ENCODE measurements around the gene COX6B1.
A peak's percentile ranks its signal among the peaks of the same experiment; 100 is the strongest.
"Not testable (repeated sequence)": the region's sequence is repeated elsewhere in the genome, so short reads cannot be mapped to it uniquely, and the experiment has no call there.

Gene COX6B1

GRCh38 chr19:35636651-35637050 lies 11.5 kb upstream of the COX6B1 start:
- no peak for DNase-seq

GRCh38 chr19:35637165-35637564 lies 11.0 kb upstream of the COX6B1 start:
- no peak for DNase-seq

- DNase-seq: no peak
Measured at GRCh38 chr19:35639321-35639639, 8.8 kb upstream of the COX6B1 start.

GRCh38 chr19:35639863-35640262 lies 8.3 kb upstream of the COX6B1 start:
- DNase-seq: no peak

- peak; percentile 59 to 60 for DNase-seq
Measured at GRCh38 chr19:35641515-35642151, 6.5 kb upstream of the COX6B1 start, which contains the start of gene ETV2. Gene ETV2 (plus strand): TSS chr19:35641745. CDS start chr19:35642461, 716 bp downstream.

GRCh38 chr19:35642312-35642711 lies 5.8 kb upstream of the COX6B1 start:
- DNase-seq: no peak

- no peak for DNase-seq
Measured at GRCh38 chr19:35642798-35643254, 5.3 kb upstream of the COX6B1 start.

GRCh38 chr19:35643255-35644205 lies 4.6 kb upstream of the COX6B1 start:
- DNase-seq: peak; percentile 83 to 89

GRCh38 chr19:35644206-35644986 lies 3.7 kb upstream of the COX6B1 start:
- peak; percentile 97 to 98 for DNase-seq

- DNase-seq: peak; percentile 69 to 78
Measured at GRCh38 chr19:35644987-35645679, 3.0 kb upstream of the COX6B1 start.

GRCh38 chr19:35645680-35646511 lies 2.2 kb upstream of the COX6B1 start:
- no peak for DNase-seq

- DNase-seq: no peak
Measured at GRCh38 chr19:35650581-35650980, 2.5 kb downstream of the COX6B1 start.

- not testable (repeated sequence) for DNase-seq
Measured at GRCh38 chr19:35654828-35655227, 6.7 kb downstream of the COX6B1 start.

- no peak for DNase-seq
Measured at GRCh38 chr19:35655600-35655999, 7.5 kb downstream of the COX6B1 start.

GRCh38 chr19:35656700-35657099 lies 8.6 kb downstream of the COX6B1 start:
- no peak for DNase-seq

GRCh38 chr19:35657904-35658700 lies 10.0 kb downstream of the COX6B1 start:
- DNase-seq: no peak

- no peak for DNase-seq
Measured at GRCh38 chr19:35661995-35662340, 13.8 kb downstream of the COX6B1 start.

- DNase-seq: no peak
Measured at GRCh38 chr19:35663981-35664380, 15.9 kb downstream of the COX6B1 start.

- DNase-seq: no peak
Measured at GRCh38 chr19:35665157-35665556, 17.0 kb downstream of the COX6B1 start.

GRCh38 chr19:35665604-35666003 lies 17.5 kb downstream of the COX6B1 start:
- no peak for DNase-seq
